HepG2 (cell line): ENCODE data around the gene ATP8B4. TPM values are rescaled to one million over a fixed set of nuclear protein-coding genes. Genes with fewer than 3 reads are reported as not detected.

ENCODE experiments used
- ATAC-seq: fragments of 200-7000 bp; cut with Tn5 transposase; 3 replicates; pipeline ENCODE4 v1.9.1; 2020; ENCODE audit warnings: mild to moderate bottlenecking, moderate library complexity
- BruUV-seq: library from RNA; stranded (reverse); fragments of 400-500 nt; replicated peaks from 2 replicates; lab custom pipeline; 2021; lab: Mats Ljungman, UMichigan
- CTCF ChIA-PET: fragments of 300-600 bp; formaldehyde crosslinking; extraction: SDS; loops from one replicate; lab custom pipeline; 2021; ENCODE audit warnings: low total read pairs, inconsistent platforms, low intra/inter-chr PET ratio; lab: Yijun Ruan, JAX
- POLR2A ChIA-PET: fragments of 350-600 bp; sonication (Branson Sonifier 250); formaldehyde crosslinking; loops from one replicate; lab custom pipeline; 2020; ENCODE audit warnings: antibody characterized with exemption, inconsistent platforms; lab: Yijun Ruan, JAX
- DNase-seq: peaks from one replicate; pipeline ENCODE4 v3.0.0-alpha.2; 2015; ENCODE audit warnings: low spot score
- FAIRE-seq: peaks from 3 replicates; lab custom pipeline; 2011; peaks lifted over from hg19 to GRCh38; lab: Jason Lieb, UNC
- H2AFZ ChIP-seq: one replicate; pipeline ENCODE4 v1.6.1; 2011; ENCODE audit warnings: low read length, inconsistent platforms
- H3K27ac ChIP-seq: fragments of 300-600 bp; 3 replicates; pipeline ENCODE4 v1.8.0; 2011; ENCODE audit warnings: mixed run types, mild to moderate bottlenecking, mixed read lengths, low read length, inconsistent platforms; ENCODE audit not compliant: insufficient read depth; ENCODE audit errors: extremely low read length
- H3K27me3 ChIP-seq, 2 experiments: fragments of 200-600 bp in 1 of 2; 2 replicates in 1 of 2; 3 replicates in 1 of 2; pipeline versions ENCODE4 v1.6.0 to v1.8.0; 2011; ENCODE audit warnings: low read length in 2 of 2, mild to moderate bottlenecking in 2 of 2, moderate library complexity in 2 of 2, inconsistent platforms in 1 of 2; ENCODE audit not compliant: insufficient read depth in 2 of 2, control insufficient read depth in 1 of 2
- H3K36me3 ChIP-seq, 2 experiments: fragments of 200-600 bp in 1 of 2; replicated peaks in 1 of 2; 2 replicates in 1 of 2; 3 replicates in 1 of 2; pipeline versions ENCODE4 v1.5.1 to v1.8.0; 2011; ENCODE audit warnings: low read length in 2 of 2, inconsistent platforms in 1 of 2; ENCODE audit not compliant: insufficient read depth in 2 of 2, control insufficient read depth in 1 of 2
- H3K4me1 ChIP-seq: 2 replicates; pipeline ENCODE4 v1.5.1; 2012; ENCODE audit warnings: low read length, inconsistent platforms; ENCODE audit not compliant: insufficient read depth
- H3K4me2 ChIP-seq: 2 replicates; pipeline ENCODE4 v1.6.0; 2011; ENCODE audit warnings: low read depth, low read length, inconsistent platforms
- H3K4me3 ChIP-seq, 3 experiments: fragments of 200-600 bp in 1 of 3; sonication (generic), shearing (Covaris generic) in 1 of 3; replicated peaks in 1 of 3; 2 replicates each; pipeline ENCODE4 v1.5.1; 2011 to 2016; ENCODE audit warnings: low read length in 3 of 3, inconsistent platforms in 2 of 3, low read depth in 2 of 3, mild to moderate bottlenecking in 2 of 3, control low read depth in 1 of 3, mixed read lengths in 1 of 3; ENCODE audit not compliant: insufficient read depth in 1 of 3
- H3K79me2 ChIP-seq: one replicate; pipeline ENCODE4 v1.6.1; 2011; ENCODE audit warnings: low read length, inconsistent platforms; ENCODE audit not compliant: insufficient read depth
- H3K9ac ChIP-seq: 2 replicates; pipeline ENCODE4 v1.6.0; 2011; ENCODE audit warnings: mild to moderate bottlenecking, low read depth, low read length, inconsistent platforms; ENCODE audit not compliant: insufficient read depth
- H3K9me3 ChIP-seq: 2 replicates; pipeline ENCODE4 v1.5.1; 2012; ENCODE audit warnings: mild to moderate bottlenecking, low read length
- H4K20me1 ChIP-seq: 2 replicates; pipeline ENCODE4 v1.6.0; 2011; ENCODE audit warnings: inconsistent platforms, mild to moderate bottlenecking, low read length, moderate library complexity; ENCODE audit not compliant: insufficient read depth
- BRD4 ChIP-seq: sonication (generic); formaldehyde crosslinking; IDR thresholded peaks from 2 replicates; pipeline ENCODE4 v1.4.0; 2020; ENCODE audit warnings: missing genetic modification reagents
- CCDC6 ChIP-seq: sonication (generic); formaldehyde crosslinking; IDR thresholded peaks from 2 replicates; pipeline ENCODE4 v1.8.1; 2022; ENCODE audit warnings: mild to moderate bottlenecking, missing genetic modification reagents, moderate library complexity
- NR0B2 ChIP-seq: sonication (generic); formaldehyde crosslinking; IDR thresholded peaks from 2 replicates; pipeline ENCODE4 v1.4.0; 2020; ENCODE audit warnings: mild to moderate bottlenecking, missing genetic modification reagents
- NR2F2 ChIP-seq: IDR thresholded peaks from 2 replicates; pipeline ENCODE4 v1.6.1; 2012; ENCODE audit warnings: low read depth, inconsistent platforms, borderline replicate concordance
- PRMT3 ChIP-seq: sonication (generic); formaldehyde crosslinking; IDR thresholded peaks from 2 replicates; pipeline ENCODE4 v1.8.1; 2022; ENCODE audit warnings: low read depth, mild to moderate bottlenecking, moderate library complexity, missing genetic modification reagents, borderline replicate concordance
- WGBS: methylation state at CpG from one replicate; pipeline ENCODE4 v1.1.6; 2017; ENCODE audit warnings: low lambda C conversion rate; 5-methylcytosine and 5-hydroxymethylcytosine counted together
- in situ Hi-C: cut with HindIII; loops from 2 replicates; pipeline ENCODE4 v1.10.0; 2017; ENCODE audit warnings: low pct_unique_long_range_greater_than_20kb; ENCODE audit not compliant: extremely low pct_ligation_motif_present
- intact Hi-C: fragments of 100-400 bp; cut with micrococcal nuclease; formaldehyde crosslinking; loops from one replicate; pipeline ENCODE4 v1.10.0; 2022; ENCODE audit not compliant: unreplicated experiment
- polyA plus RNA-seq, 8 experiments: library from polyadenylated mRNA; depleted of rRNA in 3 of 8; stranded (reverse) in 7 of 8; unstranded in 1 of 8; fragments of >200 nt; fragmentation: Illumina TruSeq in 4 of 8; extraction: Trizol in 4 of 8; gene quantifications; 2 replicates each; pipeline versions ENCODE4 v1.2.1 to v1.2.3, GENCODE V29; 2011 to 2016; ENCODE audit warnings: low read depth in 4 of 8, missing spikeins in 1 of 8, mixed read lengths in 1 of 8; ENCODE audit not compliant: insufficient read depth in 1 of 8
- total RNA-seq, 5 experiments: library from RNA; depleted of rRNA; stranded (reverse); fragments of >200 nt; fragmentation: Illumina TruSeq; extraction: Trizol; gene quantifications; 2 replicates each; pipeline ENCODE4 v1.2.3, GENCODE V29; 2016; ENCODE audit warnings: low read depth in 1 of 5

ATP8B4 gene
- total and polyA plus RNA-seq, 2 of the 13 experiments (the other 11 are each of a cell fraction or from before 2014, with no cell fraction given) = 0.24 to 0.69 TPM

- POLR2A ChIA-PET = no interaction called here
- intact Hi-C loops = no loop called here
- no peaks in the 10 kb centered on the region for H3K79me2 ChIP-seq
These were observed 258.9 kb downstream of the ATP8B4 start for GRCh38 chr15:49860101-49860500.

DNA sequence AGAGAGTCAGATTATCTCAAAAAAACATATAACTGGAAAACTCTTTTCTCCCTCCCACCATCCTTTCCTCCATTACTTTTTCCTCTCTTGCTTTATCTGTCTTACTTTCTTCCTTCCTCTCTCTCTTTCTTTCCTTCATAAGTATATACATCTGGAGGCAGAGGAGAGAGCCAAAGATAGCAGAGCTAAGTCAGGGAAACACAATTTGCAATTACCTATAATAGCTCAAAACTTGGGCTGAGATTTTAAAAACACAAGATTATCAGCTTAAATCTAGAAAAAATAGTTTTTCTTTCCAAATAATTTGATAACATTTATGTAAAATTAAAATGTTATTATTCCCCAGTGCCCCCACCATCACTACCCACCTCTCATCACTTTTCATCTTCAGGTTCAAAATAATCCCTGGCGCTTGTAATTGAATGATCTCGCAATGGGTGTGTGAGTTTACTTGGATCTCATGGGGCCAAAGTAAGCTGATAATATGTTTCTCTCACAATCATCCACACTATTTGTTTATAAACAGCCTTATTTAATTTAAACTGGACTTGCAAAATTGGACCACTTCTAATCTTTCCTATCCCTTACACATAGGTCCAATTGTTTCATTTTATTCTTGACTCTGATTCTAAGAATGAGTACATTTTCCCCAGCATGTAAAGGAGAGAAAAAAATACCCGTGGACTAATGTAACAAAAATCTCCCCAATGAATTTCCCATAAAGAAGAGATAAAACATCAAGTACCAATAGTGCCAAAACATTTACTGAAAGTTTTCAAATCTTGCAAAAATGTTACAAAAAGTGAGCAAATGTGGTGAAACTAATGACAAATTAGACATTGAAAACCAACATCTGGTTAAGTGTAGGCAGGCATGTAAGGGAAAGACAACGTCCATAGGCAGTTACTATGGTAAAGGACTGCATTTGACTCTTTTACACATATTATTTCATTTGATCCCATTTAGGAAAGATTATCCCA, 261.2 kb downstream of the ATP8B4 start:
- WGBS = 45% methylated on average over 4 of the region's 4 CpGs
- H3K27ac ChIP-seq = no peak overlapping the region
- TF ChIP-seq NR2F2 (no peak), CCDC6 (no peak)
- no peak overlapping the region for H3K4me2 ChIP-seq
- H3K4me3 ChIP-seq = no peak overlapping the region
- in situ Hi-C loops (no loop called here), intact Hi-C loops (no loop called here)
- BruUV-seq = no TSS peak
- CTCF ChIA-PET = no interaction called here
- H3K27me3 ChIP-seq = no peaks in the 10 kb centered on the region
- no peaks in the 10 kb centered on the region for H3K9me3 ChIP-seq
- no peak for DNase-seq
- no peak overlapping the region for H2AFZ ChIP-seq
- H4K20me1 ChIP-seq = no peaks in the 10 kb centered on the region
- no peak overlapping the region for H3K9ac ChIP-seq
- no peaks in the 10 kb centered on the region for H3K79me2 ChIP-seq
- FAIRE-seq = no peak
- POLR2A ChIA-PET = no interaction called here
- no peaks in the 10 kb centered on the region for H3K4me1 ChIP-seq
- no peaks in the 10 kb centered on the region for H3K36me3 ChIP-seq
- no peak for ATAC-seq

More at GRCh38 chr15:49860101-49860500, 258.9 kb downstream of the ATP8B4 start:
- DNase-seq = no peak
- Histone ChIP-seq H3K4me3 (no peak overlapping the region), H3K36me3 (no peaks in the 10 kb centered on the region), H3K9me3 (no peaks in the 10 kb centered on the region), H2AFZ (no peak overlapping the region), H3K27me3 (no peaks in the 10 kb centered on the region), H3K4me1 (no peaks in the 10 kb centered on the region), H4K20me1 (no peaks in the 10 kb centered on the region), H3K9ac (no peak overlapping the region), H3K27ac (no peak overlapping the region), H3K4me2 (no peak overlapping the region)
- TF ChIP-seq PRMT3 (CRISPR knock-in tag) = no peak
- no peak for TF ChIP-seq BRD4 (CRISPR knock-in tag)
- no peak for TF ChIP-seq NR0B2
- ATAC-seq = no peak
- in situ Hi-C loops = no loop called here
- BruUV-seq = no TSS peak
- 59% methylated on average over 8 of the region's 8 CpGs for WGBS
- no peak for FAIRE-seq
- CTCF ChIA-PET = no interaction called here
